Measurements from ENCODE around the gene HSPA1L.

DNA sequence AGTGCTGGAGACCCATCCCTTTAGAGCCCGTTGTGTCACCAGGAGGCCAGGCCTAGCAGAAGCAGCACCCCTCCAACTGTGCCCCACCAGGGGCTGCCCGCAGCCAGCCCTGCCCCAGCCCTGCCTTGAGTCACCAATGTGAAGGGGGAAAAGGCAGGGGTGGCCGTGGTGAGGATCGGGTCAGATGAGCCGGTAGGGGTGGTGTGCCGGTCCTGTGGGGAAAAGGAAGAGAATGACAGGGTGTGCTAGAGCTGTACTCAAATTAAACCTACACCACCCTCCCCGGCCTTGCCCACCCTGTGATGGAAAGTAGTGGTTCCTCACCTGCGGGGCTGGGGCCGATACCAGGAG lies 49.5 kb downstream of the HSPA1L start:
- TF ChIP-seq, protein P1, sequence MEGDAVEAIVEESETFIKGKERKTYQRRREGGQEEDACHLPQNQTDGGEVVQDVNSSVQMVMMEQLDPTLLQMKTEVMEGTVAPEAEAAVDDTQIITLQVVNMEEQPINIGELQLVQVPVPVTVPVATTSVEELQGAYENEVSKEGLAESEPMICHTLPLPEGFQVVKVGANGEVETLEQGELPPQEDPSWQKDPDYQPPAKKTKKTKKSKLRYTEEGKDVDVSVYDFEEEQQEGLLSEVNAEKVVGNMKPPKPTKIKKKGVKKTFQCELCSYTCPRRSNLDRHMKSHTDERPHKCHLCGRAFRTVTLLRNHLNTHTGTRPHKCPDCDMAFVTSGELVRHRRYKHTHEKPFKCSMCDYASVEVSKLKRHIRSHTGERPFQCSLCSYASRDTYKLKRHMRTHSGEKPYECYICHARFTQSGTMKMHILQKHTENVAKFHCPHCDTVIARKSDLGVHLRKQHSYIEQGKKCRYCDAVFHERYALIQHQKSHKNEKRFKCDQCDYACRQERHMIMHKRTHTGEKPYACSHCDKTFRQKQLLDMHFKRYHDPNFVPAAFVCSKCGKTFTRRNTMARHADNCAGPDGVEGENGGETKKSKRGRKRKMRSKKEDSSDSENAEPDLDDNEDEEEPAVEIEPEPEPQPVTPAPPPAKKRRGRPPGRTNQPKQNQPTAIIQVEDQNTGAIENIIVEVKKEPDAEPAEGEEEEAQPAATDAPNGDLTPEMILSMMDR (IDR thresholded peaks at IDR 0.05): no peak
- TF ChIP-seq POLR2A (IDR thresholded peaks at IDR 0.05): no peak

All from body of pancreas (tissue), 4 donors.